HG03439 (cell line): Measurements from ENCODE around the gene SELENOW.
A peak's percentile ranks its signal among the peaks of the same experiment; 100 is the strongest.
"Not testable (repeated sequence)": the region's sequence is repeated elsewhere in the genome, so short reads cannot be mapped to it uniquely, and the experiment has no call there.

Source experiments
- ATAC-seq: cut with Tn5 transposase; IDR thresholded peaks from one replicate; pipeline ENCODE4 v1.9.1; 2021; ENCODE audit warnings: mild to moderate bottlenecking, moderate library complexity; ENCODE audit not compliant: unreplicated experiment

Gene SELENOW

DNA sequence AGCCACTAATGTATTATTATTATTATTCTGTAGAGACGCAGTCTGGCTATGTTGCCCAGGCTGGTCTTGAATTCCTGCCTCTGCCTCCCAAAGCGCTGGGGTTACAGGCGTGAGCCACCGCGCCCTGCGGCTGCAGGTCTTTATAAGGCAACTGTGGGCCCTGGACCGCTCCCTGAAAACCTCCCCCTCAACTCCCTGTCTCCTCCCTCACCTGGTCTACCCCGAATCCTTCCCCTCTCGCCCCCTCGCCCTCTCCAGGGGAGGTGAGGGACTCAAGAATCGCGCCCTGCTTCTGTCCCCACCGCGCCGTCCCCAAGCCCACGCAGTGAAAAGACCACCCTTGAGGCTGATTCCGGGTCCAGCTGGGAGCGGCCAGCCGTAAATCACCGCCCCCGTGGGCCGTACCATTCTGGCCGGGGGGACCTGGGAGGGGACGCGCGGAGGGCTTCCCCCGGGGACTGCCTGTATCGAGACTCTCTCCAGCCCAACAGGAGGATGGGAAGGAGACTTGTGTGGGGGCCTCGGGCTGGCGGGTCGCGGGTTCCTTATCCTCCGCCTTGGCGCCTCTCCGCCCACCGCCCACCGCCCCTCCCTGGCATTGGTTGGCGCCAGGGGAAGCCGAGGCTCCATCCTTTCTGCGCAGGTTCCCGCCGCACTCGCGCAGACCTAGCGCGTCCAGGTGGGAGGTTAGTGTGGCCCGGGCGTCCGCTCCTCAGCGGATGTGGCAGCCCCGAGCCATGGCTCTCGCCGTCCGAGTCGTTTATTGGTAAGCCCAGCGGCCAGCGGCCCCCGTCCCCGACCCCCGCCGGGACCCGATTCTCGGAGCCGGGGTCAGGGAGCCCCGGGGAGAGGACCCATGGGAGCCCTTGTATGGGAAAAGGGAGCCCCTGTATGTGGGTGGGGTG, at the start of gene SELENOW:
Gene SELENOW, plus strand, starts transcription at position 655 of the 905 bp plus-strand sequence. Its CDS starts 83 bp downstream, at position 738.
- ATAC-seq, result peak; percentile 78

DNA sequence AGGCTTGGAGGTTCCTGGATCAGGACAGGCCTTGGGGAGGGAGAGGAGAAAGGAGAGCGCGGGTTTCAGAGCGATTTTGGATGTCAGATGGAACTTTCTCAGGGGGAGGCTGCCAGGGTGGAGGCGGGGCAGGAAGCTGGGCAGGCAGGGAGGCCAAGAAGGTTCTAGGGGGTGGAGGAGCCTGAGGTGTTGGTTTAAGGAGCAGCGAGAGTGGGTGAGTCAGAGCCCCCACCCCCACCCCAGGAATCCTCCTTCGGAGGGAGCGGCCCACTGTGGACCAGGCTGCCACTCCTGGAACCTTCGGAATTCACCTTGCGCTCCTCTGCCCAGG, 49.1 kb upstream of the SELENOW start:
- no peak for ATAC-seq

DNA sequence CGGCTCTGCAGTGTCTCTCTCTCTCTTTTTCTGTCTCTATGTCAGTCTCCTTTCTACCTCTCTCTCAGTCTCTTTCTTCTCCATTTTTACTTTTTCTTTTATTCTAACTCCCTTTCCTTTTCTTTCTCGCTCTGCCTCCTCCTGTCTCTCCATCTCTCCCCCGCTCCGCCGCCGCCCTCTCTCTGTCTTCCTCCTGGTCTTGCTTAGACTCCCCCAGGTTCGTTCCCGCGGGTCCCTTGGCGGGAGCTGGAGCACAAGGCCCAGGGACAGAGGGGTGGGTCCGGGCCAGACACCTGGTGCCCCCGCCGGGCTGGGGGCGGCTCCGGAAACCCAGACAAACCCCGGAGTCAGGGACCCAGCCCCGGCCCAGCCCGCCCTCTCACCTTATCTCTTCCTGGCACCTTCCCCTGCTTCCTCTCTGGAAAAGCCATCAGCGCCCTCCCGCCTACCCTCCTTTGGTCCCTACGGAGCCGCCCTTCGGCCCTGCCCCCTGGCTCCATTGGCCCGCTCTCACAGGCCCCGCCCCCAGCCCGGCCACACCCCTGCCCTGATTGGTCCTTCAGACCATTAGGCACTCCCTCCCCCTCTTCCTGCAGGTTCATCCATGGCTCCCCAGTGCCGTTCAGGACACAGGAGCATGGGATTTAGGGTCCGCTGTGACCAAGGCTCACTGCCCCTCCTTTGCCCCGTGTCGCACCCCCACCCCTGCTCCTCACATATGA, 48.5 kb upstream of the SELENOW start:
- no peak for ATAC-seq

DNA sequence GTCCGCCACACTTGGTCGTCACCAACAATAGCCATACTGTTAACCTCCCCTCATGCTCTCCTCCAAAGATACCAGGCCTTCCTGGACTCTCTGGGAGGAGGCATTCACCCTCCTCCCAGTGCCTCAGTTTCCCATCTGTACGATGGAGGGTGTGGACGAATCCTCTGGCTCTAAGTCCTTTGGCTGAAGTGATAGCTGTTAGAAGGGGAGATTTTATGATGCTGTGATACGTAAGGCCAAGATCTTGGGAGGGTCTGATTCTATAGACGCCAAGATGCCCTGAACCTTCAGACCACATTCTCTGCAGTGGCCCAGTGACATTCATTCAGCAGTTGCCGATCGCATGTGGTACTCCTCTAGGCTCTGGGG, 48.0 kb upstream of the SELENOW start:
- ATAC-seq, result no peak

DNA sequence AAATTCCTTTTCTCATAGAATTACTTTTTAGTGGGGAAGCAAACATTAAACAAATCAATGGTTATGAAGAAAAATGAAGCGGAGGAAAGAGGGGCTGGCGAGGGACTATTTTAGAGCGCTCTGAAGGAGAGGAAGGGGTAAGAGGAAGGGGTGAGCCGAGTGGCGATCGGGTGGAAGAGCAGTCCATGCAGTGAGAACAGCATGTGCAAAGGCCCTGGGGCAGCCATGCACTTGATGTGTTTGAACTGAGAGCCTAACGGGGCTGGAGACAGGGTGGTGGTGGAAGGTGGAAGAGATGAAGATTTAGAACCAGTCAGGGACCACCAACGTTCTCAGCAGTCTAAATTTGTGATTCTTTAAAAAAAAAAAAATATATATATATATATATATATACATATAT, 47.6 kb upstream of the SELENOW start:
- no peak for ATAC-seq

DNA sequence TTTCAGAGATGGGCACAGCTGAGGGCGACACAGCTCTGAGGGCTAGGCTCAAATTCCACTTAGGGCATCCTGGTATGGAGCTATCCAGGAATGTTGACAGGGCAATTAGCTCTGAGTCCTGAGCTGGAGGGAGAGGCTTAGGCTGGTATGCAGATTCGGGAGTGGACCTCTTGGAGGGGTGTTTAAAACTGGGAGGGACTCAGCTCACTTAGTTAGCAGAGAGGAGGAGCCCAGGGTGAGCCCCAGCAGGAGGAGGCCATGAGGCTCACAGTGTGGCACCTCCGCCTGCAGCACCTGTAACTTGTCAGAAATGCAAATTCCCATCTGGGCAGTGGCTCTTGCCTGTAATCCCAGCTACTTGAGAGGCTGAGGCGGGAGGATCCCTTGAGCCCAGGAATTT, 43.4 kb upstream of the SELENOW start:
- ATAC-seq, result no peak

DNA sequence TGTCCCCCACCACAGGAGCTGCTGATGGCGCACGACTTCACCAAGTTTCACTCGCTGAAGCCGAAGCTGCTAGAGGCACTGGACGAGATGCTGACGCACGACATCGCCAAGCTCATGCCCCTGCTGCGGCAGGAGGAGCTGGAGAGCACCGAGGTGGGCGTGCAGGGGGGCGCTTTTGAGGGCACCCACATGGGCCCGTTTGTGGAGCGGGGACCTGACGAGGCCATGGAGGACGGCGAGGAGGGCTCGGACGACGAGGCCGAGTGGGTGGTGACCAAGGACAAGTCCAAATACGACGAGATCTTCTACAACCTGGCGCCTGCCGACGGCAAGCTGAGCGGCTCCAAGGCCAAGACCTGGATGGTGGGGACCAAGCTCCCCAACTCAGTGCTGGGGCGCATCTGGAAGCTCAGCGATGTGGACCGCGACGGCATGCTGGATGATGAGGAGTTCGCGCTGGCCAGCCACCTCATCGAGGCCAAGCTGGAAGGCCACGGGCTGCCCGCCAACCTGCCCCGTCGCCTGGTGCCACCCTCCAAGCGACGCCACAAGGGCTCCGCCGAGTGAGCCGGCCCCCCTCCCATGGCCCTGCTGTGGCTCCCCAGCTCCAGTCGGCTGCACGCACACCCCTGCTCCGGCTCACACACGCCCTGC, 37.5 kb upstream of the SELENOW start:
- no peak for ATAC-seq

DNA sequence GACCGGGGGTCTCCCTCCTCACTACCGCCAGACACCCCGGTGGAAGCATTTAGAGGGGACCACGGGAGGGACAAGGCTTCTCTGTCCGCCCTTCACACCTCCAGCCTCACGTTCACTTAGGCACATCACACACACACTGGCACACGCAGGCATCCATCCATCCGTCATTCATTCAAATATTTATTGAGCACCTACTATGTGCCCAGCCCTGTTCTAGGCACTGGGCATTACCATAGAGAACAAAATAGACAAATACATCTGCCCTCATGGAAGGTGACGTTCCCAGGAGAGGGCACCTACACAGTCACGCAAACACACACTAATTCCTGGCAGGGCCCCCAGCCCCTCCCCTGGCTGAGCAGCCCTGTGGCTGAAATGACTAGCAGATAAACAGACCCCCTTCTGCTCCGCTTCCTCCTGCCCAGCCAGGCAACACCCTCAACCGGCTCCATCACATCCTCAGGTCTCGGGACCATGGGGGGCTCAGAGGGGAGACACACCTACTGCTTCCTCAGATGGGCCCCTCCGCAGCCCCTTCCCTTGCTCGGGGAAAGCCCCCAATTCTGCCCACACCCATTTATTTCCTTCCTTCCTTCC, 36.9 kb upstream of the SELENOW start:
- no peak for ATAC-seq

DNA sequence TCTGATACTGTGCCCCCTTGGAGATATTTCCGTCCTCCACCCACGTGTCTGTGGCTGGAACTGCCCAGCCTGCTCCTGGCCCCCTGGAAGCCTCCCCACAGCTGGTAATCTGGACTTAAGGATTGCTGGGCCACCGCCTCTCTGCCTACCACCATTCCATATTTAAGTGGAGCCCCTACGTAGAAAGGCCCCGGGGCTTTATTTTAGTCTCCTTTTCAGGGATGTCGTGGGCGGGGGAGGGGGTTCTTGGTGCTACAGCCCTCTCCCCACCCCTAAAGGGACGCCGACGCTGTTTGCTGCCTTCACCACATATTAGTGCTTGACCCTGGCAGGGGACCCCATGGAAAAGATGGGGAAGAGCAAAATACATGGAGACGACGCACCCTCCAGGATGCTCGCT, 35.9 kb upstream of the SELENOW start:
- ATAC-seq, result no peak

DNA sequence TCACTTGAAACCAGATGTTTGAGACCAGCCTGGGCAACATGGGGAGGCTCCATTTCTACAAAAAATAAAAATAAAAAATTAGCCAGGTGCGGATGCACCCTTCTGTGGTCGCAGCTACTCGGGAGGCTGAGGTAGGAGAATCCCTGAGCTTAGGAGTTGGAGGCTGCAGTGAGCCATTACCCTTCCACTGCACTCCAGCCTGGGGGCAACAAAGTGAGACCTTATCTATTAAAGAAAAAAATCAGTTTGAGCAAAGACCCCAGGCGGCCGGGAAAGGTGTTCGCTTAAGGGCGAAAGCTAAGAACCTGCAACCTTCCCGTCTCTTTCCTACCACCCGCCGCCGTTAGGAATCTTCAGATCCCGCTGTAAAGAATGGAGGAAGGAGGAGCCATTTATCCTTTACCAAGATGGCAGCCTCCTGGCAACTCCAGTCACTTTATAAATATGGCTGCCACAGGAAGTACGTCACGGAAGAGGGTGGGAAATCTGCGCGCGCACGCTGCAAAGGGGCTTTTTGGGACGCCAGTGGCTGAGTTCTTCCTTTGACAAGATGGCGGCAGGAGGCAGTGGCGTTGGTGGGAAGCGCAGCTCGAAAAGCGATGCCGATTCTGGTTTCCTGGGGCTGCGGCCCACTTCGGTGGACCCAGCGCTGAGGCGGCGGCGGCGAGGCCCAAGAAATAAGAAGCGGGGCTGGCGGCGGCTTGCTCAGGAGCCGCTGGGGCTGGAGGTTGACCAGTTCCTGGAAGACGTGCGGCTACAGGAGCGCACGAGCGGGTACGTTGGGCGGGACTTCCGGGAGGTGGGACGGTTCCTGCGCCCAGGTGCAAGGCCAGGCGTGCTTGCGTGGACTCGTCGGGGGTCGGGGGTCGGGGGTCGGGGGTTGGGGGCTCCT, 33.2 kb upstream of the SELENOW start, which contains the start of gene NOP53:
Gene NOP53, plus strand, starts transcription at position 537 of the 892 bp plus-strand sequence. Its CDS starts 14 bp downstream, at position 551.
- ATAC-seq, result peak; percentile 67

DNA sequence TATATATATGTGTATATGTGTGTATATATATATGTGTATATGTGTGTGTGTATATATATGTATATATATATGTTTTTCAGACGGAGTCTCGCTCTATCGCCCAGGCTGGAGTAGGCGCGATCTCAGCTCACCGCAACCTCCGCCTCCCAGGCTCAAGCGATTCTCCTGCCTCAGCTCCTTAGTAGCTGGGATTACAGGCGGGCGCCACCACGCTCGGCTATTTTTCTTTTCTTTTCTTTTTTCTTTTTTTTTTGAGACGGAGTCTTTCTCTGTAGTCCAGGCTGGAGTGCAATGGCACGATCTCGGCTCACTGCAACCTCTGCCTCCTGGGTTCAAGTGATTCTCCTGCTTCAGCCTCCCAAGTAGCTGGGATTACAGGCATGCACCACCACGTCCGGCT, 32.4 kb upstream of the SELENOW start:
- not testable (repeated sequence) for ATAC-seq

DNA sequence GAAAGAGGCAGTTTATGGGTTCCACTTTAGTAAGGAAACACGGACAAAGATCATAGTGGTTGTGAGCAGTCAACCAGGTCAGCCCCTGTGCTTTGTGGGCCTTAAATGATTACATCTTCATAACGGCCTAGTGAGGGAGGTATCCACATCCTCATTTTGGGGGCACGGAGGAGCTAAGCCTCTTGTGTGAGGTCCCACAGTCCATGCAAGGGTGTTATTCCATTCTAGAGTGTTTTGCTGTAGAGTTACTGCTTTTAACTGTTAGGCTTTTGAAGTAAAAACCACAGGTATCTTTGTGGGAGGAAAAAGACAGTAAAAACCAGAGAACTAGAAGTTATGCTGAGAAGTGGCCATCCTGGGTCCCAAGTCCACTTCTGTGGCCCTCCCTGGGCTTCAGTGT, 29.2 kb upstream of the SELENOW start:
- ATAC-seq, result no peak

DNA sequence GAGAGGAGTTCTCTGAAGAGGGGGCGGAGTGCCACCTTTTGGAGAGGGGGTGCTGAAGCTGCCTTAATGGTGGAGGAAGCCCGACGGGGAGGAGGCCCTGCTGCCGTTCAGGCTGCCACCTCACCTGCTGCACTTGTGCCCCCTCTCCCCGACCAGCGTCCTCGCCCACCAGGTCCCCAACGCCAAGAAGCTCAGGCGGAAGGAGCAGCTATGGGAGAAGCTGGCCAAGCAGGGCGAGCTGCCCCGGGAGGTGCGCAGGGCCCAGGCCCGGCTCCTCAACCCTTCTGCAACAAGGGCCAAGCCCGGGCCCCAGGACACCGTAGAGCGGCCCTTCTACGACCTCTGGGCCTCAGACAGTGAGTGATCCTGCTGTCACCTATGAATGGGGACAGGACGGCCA, 27.8 kb upstream of the SELENOW start:
- ATAC-seq, result no peak

DNA sequence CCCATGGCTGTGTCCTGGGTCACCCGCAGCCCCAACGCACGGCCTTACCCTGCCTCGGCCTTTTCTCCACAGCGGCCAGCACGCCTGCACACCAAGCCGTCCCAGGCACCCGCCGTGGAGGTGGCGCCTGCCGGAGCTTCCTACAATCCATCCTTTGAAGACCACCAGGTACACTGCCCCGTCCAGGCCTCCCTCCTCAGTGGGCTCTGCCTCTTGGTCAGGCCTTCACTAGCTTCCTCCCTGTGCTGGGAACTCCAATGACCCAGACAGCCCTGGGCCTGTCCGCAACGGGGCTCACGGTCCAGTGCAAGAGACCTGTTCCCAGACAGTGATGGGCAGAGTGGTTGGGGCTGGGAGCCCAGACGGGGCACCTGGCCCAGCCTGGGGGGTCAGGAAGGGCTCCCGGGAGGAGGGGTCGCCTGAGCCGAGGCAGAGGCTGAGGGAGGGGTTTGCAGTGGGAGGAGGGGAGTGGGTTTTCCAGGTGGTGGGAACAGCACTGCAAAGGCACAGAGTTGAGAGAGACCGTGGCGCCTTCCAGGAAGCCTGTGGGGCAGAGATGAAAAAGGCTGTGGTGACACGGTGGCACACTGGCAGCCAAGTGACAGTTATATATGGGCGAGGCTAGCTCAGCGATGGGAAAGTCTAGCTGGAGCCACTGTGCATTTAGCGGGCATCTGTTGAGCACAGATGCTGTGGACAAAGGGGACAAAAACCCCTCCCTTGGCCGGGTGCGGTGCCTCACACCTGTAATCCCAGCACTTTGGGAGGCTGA, 25.9 kb upstream of the SELENOW start:
- ATAC-seq, result no peak

DNA sequence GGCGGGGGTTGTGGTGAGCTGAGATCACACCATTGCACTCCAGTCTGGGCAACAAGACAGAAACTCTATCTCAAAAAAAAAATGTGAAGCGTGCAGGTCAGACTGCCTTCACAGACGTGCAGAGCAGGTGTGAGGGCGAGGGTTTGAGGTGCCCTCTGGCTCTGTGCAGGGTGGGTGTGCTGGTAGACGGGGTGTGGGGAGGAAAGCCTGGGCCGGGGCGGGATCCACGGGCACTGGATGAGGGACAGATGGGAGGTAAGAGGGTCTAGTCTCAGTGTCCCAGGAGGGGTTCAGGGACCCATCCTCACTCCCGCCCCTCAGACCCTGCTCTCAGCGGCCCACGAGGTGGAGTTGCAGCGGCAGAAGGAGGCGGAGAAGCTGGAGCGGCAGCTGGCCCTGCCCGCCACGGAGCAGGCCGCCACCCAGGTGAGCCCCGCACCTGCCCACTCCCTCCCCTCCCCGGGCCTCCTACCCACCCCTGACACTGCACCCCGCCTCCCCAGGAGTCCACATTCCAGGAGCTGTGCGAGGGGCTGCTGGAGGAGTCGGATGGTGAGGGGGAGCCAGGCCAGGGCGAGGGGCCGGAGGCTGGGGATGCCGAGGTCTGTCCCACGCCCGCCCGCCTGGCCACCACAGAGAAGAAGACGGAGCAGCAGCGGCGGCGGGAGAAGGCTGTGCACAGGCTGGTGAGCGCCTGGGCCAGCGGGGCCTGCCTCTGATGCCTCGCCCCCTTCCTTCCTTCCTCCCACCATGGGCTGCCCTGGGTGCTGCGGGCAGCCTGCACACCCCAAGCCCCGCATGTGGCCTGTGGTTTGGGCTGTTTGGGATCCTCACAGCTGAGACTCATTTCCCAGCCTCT, 24.1 kb upstream of the SELENOW start:
- no peak for ATAC-seq

DNA sequence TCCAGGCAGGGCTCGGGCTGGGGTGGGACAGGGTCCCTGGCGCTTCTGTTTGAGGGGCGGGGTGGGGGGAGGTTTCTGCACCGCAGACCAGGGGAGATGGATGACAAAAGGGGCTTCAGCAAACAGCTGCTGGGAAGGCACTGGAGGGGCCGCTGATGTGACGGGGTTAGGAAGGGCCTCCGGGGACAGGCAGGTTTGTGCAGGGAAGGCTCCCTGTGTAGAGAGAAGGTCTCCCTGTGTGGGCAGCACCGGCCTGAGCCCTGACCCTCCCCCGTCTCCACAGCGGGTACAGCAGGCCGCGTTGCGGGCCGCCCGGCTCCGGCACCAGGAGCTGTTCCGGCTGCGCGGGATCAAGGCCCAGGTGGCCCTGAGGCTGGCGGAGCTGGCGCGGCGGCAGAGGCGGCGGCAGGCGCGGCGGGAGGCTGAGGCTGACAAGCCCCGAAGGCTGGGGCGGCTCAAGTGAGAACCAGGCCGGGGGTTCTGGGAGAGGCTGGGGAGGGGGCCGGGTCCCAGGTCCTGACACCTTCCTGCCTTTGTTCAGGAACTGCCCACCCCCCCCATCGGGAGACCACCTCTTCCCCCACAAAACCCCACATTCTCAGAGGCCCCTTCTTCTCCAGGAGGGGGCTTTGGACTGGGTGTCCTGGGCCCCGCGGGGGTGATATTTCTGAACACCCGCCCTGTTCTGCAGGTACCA, 23.3 kb upstream of the SELENOW start:
- no peak for ATAC-seq

DNA sequence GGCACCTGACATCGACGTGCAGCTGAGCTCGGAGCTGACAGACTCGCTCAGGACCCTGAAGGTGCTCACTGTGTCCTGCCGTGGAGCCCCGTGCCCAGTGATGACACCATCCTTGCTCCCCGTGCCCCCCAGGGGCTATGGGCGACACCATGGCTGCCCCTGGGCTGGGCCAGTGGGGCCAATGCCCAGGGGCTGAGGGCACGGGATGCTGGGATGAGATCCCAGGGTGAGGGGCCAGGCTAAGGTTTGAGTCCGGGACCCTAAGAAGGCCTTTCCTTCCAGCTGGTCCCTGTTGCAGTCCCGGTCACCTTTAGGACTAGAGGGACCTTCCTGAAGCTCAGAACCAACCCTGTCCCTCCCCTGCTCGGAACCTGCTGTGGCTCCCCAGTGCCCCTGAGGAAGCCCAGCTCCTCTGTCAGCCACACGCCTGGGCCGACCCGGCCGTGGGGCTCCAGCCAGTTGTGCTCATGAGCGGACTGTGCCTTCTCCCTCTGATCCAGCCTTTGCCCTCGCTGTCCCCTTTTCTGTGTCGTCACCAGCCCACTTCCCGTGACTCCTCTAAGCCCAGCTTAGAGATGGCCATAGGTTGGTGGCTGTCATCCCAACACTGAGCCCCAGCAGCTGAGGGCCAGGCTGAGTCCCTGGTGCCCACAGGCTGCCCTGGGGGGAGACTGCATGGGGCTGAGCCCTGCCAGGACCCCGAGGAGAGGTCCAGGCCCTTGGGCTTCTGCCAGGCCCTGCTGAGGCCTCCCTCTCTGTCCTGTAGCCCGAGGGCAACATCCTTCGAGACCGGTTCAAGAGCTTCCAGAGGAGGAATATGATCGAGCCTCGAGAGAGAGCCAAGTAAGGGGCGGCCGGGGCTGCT, 22.5 kb upstream of the SELENOW start:
- ATAC-seq, result no peak
